HFFc6 (cell line): ENCODE measurements around the gene GAS2L3. TPM values are rescaled to one million over a fixed set of nuclear protein-coding genes. Genes with fewer than 3 reads are reported as not detected.

Experiments
- DNase-seq: peaks from one replicate; pipeline ENCODE4 v3.0.0-alpha.2; 2018
- H3K27ac Mint-ChIP-seq: 2 replicates; pipeline ENCODE4 v1.8.0; 2020; ENCODE audit warnings: mild to moderate bottlenecking, mixed read lengths
- H3K27me3 Mint-ChIP-seq: 2 replicates; pipeline ENCODE4 v1.8.0; 2021; ENCODE audit warnings: mild to moderate bottlenecking, moderate library complexity, mixed read lengths; ENCODE audit not compliant: insufficient read depth
- H3K36me3 Mint-ChIP-seq: 2 replicates; pipeline ENCODE4 v1.8.0; 2021; ENCODE audit warnings: low read depth, mixed read lengths
- H3K4me1 Mint-ChIP-seq: 2 replicates; pipeline ENCODE4 v1.8.0; 2020; ENCODE audit warnings: low read depth, mixed read lengths
- H3K4me3 Mint-ChIP-seq: 2 replicates; pipeline ENCODE4 v1.8.0; 2020; ENCODE audit warnings: mild to moderate bottlenecking, moderate library complexity, mixed read lengths
- H3K9me3 Mint-ChIP-seq: 2 replicates; pipeline ENCODE4 v1.8.0; 2020; ENCODE audit warnings: mild to moderate bottlenecking, mixed read lengths
- total RNA-seq, 6 experiments: library from RNA; stranded (reverse); fragmentation: NEBNext Ultra II Directional; extraction: Animal tissue kit (Norgen Biotek cat#: 25700); gene quantifications; 2 replicates in 1 of 6; 3 replicates in 5 of 6; pipeline ENCODE4 v1.2.3, GENCODE V29; 2021
- TF ChIP-seq, protein P1 (sequence below): fragments of 200-600 bp; sonication (generic); IDR thresholded peaks from 2 replicates; pipeline ENCODE4 v1.5.0; 2021; ENCODE audit warnings: antibody characterized with exemption, mild to moderate bottlenecking

GAS2L3 gene
- total RNA-seq, 6 experiments from 2014 or later = 10.0 to 25.2 (median 22.8) TPM

DNA sequence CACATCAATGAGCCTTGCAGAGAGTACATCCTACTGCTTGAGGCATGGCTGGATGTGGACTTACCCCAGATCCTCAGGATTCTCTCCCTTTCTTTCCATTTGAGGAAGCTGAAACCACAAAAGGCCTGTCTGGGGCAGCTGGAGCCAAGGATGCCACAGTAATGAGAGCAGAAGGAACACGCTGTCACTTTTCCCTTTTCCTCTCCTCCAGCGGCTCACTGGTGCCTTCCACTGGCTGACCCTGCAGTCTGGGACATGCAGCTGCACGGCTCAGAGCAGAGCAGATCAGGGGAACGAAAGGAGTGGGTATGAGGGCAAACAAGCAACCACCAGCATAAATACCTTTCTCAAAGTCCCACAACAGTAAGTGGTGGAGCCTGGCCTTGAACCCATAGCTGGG is 78.2 kb downstream of the GAS2L3 start:
- Mint-ChIP-seq H3K27me3 (peaks cover 3% of the 10 kb centered on the region; the same call in 1 of the 2 replicates), H3K4me1 (no peaks in the 10 kb centered on the region), H3K27ac (no peak overlapping the region), H3K36me3 (no peaks in the 10 kb centered on the region), H3K9me3 (no peaks in the 10 kb centered on the region), H3K4me3 (no peak overlapping the region)
- no peak for DNase-seq
- TF ChIP-seq, protein P1, sequence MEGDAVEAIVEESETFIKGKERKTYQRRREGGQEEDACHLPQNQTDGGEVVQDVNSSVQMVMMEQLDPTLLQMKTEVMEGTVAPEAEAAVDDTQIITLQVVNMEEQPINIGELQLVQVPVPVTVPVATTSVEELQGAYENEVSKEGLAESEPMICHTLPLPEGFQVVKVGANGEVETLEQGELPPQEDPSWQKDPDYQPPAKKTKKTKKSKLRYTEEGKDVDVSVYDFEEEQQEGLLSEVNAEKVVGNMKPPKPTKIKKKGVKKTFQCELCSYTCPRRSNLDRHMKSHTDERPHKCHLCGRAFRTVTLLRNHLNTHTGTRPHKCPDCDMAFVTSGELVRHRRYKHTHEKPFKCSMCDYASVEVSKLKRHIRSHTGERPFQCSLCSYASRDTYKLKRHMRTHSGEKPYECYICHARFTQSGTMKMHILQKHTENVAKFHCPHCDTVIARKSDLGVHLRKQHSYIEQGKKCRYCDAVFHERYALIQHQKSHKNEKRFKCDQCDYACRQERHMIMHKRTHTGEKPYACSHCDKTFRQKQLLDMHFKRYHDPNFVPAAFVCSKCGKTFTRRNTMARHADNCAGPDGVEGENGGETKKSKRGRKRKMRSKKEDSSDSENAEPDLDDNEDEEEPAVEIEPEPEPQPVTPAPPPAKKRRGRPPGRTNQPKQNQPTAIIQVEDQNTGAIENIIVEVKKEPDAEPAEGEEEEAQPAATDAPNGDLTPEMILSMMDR = no peak

DNA sequence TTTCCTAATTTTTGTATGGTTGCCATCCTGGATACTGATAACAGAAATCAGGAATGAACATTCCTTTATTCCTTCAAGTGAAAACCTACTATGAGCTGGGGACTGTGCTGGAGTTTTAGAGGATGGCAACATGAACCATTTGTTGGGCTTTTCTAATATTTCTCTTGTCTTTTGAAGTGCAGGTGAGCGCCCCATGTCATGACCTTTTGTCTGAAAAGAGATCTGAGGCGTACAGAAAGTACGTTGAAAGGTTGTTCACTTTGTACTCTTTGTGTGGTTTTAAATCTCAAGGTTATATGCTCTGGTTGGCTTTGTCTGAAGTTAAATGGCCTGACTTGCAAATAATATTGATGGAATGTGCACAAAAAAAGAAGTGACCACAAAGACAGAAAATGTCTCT is 79.0 kb downstream of the GAS2L3 start:
- no peak for DNase-seq
- H3K27me3 Mint-ChIP-seq = peaks cover 3% of the 10 kb centered on the region; the same call in 1 of the 2 replicates
- TF ChIP-seq, protein P1 = no peak
- H3K4me3 Mint-ChIP-seq = no peak overlapping the region
- H3K4me1 Mint-ChIP-seq = peaks cover 3% of the 10 kb centered on the region; the same call in 1 of the 2 replicates
- H3K27ac Mint-ChIP-seq = no peak overlapping the region
- H3K36me3 Mint-ChIP-seq = 0 out of 2 replicates have a peak, but pooled peaks cover 1% of the 10 kb centered on the region
- peaks cover 3% of the 10 kb centered on the region; the same call in 1 of the 2 replicates for H3K9me3 Mint-ChIP-seq

DNA sequence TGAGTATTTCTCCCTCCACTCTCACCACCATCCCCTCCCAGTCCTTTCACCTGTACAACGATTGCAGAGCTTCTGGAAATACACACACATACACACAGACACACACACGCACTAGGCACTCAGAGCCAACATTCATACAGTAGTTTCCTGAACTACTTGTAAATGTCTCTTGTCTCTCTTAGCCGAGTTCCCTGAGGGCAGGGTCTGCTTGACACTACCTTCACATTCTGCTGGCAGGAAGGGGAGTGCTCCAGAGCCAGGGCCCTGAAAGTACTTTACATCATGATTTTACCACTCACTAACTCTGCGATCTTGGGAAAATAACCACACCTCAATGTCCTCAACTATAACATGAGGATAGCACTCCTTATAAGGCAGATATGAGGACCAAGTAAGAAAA is 82.7 kb downstream of the GAS2L3 start:
- no peak overlapping the region for H3K4me3 Mint-ChIP-seq
- H3K27me3 Mint-ChIP-seq = peaks cover 3% of the 10 kb centered on the region; the same call in 1 of the 2 replicates
- no peak overlapping the region for H3K27ac Mint-ChIP-seq
- H3K9me3 Mint-ChIP-seq = peaks cover 7% of the 10 kb centered on the region; the same call in 1 of the 2 replicates
- TF ChIP-seq, protein P1 = no peak
- 0 out of 2 replicates have a peak, but pooled peaks cover 4% of the 10 kb centered on the region for H3K36me3 Mint-ChIP-seq
- DNase-seq = no peak
- H3K4me1 Mint-ChIP-seq = peaks cover 9% of the 10 kb centered on the region

DNA sequence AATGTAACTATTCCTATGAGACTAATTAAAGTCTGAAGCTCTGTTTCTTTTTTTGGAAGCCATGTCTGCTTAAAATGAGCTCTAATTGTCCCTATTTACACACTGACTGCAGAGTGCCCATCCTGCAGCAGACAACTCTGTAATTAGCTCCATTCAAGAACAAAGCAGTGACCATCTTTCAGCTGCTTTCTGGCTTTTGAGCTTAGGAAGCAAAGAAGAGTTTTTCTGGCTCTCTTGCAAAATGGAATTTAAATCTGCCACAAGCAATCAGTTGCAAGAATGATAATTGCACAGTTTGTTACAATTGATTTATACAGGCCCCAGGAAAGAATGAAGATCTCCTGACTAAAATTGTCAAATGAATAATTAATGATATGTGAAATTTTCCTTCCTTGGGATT is 83.4 kb downstream of the GAS2L3 start:
- TF ChIP-seq, protein P1 = no peak

DNA sequence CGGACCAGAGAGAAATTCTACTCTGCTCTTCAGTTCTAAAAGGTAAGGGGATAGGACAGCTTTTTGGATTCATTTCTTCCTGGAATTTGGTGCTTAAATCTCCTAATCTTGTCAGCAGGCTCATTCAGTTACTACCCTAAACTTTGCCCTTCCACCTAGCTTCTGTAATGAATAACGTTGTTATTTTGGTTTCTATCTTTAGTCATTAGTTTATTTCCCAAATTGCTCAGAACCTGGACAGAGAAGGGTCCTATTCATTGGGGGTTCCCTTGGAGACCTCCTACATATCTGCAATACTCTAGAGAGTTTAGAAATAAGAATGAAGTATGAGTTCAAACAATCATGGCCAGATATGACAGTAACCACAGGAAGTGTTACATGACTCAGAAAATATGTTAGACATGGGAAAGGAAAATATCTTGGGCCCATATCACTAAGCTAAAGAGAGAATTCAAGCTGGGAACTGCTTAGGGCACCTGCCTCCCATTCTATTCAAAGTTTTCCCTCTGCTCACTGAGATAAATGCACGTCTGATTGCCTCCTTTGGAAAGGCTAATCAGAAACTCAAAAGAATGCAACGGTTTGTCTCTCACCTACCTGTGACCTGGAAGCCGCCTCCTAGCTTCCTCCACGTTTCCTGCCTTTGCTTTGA is 87.9 kb downstream of the GAS2L3 start:
- no peak for DNase-seq
- H3K27me3 Mint-ChIP-seq = no peaks in the 10 kb centered on the region; the same call in 1 of the 2 replicates
- peaks cover 7% of the 10 kb centered on the region; the same call in 1 of the 2 replicates for H3K9me3 Mint-ChIP-seq
- H3K4me3 Mint-ChIP-seq = peak overlapping the region; percentile 7; the same call in 1 of the 2 replicates
- peaks cover 18% of the 10 kb centered on the region for H3K4me1 Mint-ChIP-seq
- H3K36me3 Mint-ChIP-seq = 0 out of 2 replicates have a peak, but pooled peaks cover 4% of the 10 kb centered on the region
- TF ChIP-seq, protein P1 = no peak
- H3K27ac Mint-ChIP-seq = no peak overlapping the region

More for the DNA sequence above, 83.4 kb downstream of the GAS2L3 start:
- H3K9me3 Mint-ChIP-seq = peaks cover 7% of the 10 kb centered on the region; the same call in 1 of the 2 replicates
- no peak overlapping the region for H3K27ac Mint-ChIP-seq
- 0 out of 2 replicates have a peak, but pooled peaks cover 4% of the 10 kb centered on the region for H3K36me3 Mint-ChIP-seq
- peaks cover 3% of the 10 kb centered on the region; the same call in 1 of the 2 replicates for H3K27me3 Mint-ChIP-seq
- no peak for DNase-seq
- peaks cover 16% of the 10 kb centered on the region for H3K4me1 Mint-ChIP-seq
- H3K4me3 Mint-ChIP-seq = no peak overlapping the region
